SKM-1 treated with dmso at 0.1 percent for 144 hours (cell line): ENCODE measurements around the gene ALDH16A1.

ENCODE experiments used
- DNase-seq: peaks from one replicate; lab custom pipeline; 2025; ENCODE audit not compliant: unreplicated experiment; lab: John Stamatoyannopoulos, UW

ALDH16A1 gene

DNA sequence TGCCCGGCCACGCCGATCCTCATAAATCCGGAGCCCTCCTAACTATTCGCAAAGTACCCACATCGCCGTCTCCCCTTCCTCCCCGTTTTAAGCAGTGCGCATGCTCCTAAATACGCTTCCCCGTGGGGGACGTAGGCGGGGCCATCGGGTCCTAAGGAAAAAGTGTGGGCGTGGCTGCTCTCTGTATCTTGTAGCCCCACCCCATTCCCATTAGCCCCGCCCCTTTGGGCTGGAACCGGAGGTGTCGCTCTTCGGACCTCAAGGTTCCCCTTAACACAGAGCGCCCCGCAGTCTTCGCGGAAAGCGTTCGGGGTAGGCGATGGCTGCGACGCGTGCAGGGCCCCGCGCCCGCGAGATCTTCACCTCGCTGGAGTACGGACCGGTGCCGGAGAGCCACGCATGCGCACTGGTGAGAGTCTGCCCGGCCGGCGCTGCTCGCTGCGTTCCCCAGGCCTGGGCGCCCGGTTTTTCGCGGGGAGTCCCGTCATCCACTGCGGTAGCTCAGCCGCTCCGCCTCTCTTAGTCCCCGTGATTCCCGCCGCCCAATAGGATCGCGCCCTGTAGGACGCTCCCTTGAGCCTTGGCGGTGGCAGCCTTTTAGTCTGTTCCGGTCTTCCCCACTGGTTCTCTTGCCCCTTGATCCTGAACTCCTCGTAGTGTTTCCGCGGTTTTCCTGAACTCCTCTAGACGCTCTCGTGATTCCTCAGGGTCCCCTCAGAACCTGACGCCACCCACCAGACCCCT lies at the start of gene ALDH16A1:
Gene ALDH16A1 (plus strand): TSS at position 213 of the 744 bp plus-strand sequence. CDS start 107 bp downstream, at position 320.
- DNase-seq: peak; percentile 83

DNA sequence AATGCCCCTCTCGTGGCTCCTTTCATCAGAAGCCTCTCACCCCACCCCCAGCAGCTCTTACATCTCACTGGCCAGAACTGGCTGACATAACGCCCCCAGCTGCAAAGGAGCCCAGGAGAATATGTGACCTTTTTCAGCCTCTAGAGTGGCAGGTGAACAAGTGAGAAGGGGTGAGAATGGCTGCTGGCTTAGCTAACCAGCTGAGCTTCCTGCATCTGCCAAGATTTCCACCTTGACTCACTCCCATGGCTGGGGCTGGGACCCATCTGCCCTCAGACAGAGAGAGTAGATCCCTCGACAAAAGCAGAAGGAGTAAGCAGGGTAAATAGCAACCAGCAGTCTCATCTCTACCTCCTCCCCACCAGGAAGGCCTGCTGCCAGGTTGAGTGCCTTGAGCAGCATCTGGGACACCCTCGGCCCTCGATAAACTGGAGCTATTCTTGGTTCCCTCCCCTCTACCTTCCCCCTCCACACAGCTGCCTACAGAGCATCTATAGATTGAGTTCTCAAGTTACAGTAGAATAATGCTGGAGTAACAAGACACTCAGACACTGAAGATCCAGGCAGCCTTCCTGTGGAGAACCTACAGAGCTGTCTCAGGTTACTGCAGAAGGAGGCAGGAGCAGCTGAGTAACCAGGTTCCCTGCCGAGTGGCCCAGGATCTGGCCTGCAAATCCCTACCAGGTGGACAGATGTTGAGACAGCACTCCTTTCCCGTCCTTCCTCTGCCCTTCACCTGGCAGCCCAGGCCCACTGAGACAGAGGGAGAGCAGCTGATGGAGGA lies 49.4 kb upstream of the ALDH16A1 start:
- no peak for DNase-seq

DNA sequence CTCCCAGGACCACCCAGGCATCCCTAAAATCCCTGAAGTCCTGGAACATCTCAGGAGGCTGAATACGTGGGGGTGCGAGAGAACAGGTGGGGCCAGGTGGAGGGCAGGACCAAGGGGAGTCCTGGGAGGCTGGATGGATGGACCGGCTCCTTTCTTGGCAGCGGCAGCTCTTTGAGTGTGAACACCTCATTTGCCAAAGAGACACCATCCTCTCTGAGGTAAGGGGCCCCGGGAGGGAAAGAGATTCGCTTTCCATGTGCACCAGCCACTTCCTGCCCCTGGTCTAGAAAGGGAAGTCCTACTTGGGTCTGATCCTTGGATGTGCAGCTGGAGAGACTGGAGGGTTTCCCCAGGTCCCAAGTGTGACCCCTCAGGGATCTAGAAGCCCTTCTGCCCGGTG lies 45.9 kb upstream of the ALDH16A1 start:
- DNase-seq: no peak

DNA sequence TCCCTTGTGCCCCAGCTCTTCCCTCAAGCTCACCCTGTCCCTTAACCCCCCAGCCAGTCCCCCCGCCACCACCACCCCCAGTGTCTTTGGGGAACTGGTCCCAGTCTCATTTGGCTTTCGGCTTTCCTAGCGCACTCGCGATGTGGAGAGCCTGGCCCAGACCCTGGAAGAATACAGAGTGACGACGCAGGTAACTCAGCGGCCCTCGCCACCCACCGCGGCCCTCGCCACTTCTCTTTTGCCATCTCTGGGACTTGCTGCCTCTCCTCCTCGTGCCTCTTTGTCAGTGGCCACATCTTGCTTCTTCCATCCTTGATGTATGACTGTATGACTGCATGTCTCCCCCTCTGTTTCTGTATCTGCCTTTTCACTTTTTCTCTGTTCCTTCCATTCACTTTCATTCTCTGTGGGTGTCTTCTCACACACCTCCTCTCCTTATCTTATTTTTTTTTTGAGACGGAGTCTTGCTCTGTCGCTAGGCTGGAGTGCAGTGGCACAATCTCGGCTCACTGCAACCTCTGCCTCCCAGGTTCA lies 45.5 kb upstream of the ALDH16A1 start:
- DNase-seq: no peak

DNA sequence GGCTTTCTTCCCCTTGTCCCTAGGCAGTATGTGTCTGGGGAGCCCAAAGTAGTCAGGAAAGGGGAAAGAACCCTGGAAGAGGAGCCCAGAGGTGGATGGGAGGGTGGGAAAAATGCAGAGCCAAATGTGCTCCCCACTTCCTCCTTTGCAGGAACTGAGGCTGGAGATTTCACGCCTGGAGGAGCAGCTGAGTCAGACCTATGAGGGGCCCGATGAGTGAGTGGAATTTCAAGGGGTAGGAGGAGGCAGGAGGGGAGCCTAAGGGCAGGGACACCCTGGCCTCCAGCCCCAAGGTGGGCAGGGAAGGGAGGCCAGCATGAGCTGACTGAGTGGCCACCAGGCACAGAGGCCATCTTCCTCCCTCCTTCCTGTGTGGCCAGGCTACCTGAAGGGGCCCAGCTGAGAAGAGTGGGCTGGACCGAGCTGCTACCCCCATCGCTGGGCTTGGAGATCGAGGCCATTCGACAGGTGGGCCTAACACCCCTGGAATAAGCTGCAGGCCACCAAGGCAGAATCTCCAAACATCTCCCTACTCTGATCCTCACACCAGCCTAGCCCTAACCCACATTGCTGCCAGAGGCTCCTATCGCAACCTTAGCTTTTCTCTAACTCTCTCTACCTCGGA lies 44.1 kb upstream of the ALDH16A1 start:
- peak; percentile 16 for DNase-seq

DNA sequence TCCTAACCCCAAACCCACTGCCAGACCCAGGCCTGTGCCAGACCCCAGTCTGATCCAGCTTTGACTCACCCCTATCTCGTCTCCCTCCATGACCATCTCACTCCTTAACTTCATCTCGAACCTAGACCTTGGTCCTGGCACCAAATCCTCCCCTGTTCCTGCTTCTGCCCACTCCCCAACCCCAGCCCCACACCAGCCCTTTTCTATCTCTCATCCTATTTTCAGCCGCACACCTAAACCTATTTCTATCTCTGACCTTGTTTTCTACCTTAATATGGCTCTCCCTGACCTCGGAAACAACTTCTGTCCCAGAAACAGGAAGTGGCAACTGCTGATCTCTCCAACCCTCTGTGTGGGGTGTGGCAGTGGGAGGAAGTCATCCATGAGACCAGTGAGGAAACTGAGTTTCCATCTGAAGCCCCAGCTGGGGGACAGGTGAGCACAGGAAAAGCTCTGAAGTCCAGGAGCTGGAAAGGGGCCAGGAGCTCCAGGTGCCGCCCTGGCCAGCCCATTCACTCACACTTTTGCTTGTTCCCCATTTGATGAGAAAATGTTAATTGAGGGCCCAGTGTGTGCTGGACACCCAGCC lies 43.5 kb upstream of the ALDH16A1 start:
- peak; percentile 38 for DNase-seq

DNA sequence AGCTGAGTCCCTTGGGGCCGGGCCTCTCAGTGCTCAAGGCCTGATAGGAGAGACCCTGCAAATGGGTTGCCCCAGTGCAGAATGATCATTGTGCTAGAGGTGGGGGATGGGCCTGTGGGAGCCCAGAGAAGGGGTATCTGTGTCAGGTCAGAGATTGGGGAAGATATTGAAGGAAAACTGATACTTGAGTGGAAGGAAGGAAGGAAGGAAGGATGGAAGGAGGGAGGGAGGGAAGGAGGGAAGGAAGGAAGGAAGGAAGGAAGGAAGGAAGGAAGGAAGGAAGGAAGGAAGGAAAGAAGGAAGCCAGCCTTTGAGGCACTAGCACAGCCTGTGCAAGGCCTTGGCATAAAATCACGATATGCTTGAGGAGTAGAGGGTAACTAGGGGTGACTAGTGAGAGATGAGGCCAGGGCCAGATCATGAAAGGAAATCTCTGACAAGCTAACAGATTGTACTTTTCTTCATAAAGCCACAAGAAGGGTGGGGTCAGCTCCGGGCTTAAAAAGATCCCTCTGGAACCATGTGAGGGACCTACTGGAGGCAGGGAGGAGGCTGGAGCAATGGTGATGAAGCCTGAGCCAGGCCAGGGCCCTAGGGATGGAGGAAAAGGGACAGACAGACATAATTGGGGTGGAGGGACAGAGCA lies 41.2 kb upstream of the ALDH16A1 start:
- no peak for DNase-seq

DNA sequence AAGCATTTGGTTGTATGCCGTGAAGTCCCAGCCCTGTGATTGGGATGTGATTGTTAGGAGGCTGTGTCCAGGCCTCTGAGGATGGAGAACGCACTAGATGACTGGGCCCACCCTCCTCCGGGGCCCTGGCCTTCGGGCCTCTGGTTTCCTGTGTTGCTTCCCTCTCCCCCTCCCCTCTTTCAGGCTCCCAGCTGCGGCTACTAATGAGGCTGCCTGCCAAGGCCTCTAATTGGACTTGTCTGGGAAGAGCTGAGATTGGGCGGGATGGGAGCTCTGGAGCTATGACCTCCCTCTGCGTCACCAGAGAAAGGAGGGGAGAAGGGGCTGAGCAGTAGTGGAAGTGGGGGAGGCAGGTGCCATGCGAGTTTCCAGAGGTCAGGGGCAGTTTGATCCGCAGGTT lies 39.7 kb upstream of the ALDH16A1 start:
- no peak for DNase-seq

DNA sequence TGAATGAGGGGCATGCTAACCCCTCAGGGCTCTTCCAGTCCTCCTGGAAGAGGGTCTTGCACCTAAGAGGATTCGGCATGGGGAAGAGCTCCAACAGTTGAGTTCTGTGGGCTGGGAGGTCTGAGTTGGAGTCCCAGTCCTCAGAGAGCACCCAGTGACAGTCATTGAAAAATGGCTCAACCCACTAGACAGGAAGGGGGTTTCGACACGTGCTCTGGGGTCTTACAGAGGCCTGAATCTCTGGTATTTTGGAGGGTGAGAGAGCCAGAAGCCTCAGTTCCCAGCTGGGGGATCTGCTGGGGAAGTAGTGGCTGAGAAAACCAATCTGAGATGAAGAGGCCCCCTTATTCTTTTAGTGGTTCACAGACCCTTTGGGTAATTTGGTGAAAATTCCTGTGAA lies 38.8 kb upstream of the ALDH16A1 start:
- DNase-seq: no peak

DNA sequence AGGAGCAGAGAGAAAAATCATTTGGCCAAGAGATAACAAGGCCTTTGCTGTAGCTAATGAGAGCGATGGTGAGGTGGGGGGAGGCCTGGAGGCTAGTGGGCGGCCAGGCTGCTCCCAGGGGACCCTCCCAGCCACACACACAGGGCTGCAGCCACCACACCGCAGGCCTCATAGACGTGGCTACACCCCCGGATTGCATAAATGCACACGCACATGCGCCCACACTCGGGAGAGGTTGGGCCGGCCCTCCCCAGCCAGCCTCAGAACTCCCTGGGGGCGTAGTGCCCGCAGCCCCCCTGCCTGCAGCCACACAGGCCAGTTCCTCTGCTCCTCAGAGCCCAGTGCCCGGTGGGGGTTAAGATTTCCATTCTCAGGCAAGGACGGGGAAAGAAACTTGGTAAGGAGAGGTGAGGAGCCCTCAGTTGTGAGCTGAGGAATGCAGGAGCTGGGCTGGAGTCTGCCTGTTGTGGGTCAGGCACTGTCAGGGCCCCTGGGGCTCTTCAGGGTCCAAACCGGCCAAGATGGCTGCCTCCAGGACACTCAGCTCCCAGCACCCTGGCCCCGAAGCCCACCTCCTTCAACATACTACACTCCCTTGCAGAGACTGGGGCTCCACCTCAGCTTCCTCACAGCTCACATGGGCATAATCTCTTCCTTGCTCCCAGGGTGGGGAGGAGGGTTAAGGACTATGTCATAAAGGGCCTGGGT lies 37.8 kb upstream of the ALDH16A1 start:
- no peak for DNase-seq

DNA sequence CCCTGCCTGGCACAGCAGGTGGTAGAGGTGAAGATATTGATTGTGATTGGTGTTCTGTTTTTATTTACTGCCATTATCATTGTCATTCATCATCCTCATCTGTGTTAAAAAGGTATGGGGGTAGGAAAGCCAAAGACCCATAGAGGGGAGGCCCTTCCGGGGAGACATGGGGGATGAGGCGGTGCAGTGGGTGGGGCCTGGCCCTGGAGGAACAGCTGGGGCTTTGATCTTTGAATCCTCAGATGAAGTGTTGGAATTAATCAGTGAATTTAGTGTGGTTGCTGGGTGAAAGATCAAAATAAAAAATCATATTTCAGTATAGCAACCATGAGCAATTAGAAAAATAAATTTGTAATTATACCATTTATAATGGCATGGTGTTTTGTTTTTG lies 37.2 kb upstream of the ALDH16A1 start:
- no peak for DNase-seq

DNA sequence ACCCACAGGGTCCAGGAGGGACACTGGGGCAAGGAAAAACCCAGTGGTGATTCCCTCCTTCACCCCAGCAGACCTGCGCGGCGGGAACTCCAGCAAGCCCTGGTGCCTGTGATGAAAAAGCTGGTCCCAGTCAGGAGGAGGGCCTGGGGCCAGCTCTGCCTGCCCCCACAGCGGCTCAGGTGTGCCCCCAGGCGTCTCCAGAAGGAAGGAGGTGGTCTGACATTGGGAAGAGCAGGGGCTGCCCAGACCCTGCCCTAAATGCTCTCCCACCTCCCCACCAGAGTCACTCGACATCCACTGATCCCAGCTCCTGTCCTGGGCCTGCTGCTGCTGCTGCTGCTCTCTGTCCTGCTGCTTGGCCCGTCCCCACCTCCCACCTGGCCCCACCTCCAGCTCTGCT lies 35.9 kb upstream of the ALDH16A1 start:
- DNase-seq: no peak

DNA sequence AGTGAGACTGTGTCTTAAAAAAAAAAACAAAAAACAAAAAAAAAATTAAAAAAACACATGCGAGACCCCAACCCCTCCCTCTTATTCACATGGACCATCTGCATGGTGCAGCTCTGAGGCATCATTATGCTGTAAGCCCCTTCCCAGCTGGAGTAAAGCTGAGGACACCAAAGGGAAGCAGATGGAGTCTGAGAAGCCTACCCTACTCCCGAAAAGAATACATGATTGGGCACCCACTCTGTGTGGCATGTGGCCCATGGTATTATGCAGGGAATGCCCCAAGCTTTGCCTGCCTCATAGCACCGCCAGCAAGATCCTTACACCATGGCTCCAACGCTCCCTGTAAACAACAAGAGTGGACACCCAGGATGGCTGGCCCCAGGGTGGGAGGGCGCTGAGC lies 34.5 kb upstream of the ALDH16A1 start:
- DNase-seq: no peak

DNA sequence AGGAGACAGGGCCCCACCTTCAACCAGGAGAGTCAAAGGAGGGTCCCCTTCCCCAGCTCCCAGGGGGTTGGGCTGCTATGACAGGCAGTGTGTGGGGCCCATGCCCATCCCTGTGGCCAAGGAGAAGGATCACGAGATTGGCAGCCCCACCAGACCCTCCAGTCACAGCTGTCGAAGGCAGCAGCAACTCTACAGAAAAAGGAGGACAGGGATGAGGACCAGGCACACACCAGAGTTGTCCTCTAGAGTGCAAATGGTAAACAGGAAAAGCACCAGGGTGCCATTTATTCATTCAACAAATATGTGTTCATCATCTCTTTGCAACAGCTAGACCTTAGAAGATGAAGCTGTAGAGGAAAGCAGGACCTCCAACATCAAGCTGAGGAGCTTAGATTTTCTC lies 33.9 kb upstream of the ALDH16A1 start:
- DNase-seq: no peak

DNA sequence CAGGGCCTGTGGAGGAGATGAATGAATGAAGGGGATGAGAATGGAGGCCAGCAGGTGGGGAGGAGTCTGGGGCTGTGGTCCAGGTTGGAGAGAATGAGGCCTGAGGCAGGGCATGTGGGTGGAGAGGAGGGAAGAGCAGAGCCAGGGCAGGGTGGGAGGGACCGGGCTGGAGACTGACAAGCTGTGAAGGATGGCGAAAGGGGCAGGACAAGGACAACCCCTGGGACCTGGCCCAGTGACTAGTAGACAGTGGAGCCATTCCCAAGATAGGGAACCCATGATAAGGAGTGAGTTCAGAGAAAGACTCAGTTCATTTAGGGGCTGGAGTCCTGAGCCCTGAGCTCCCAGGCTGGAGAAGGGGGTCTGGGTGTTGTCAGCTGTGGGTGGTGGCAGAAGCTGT lies 32.8 kb upstream of the ALDH16A1 start:
- DNase-seq: no peak

DNA sequence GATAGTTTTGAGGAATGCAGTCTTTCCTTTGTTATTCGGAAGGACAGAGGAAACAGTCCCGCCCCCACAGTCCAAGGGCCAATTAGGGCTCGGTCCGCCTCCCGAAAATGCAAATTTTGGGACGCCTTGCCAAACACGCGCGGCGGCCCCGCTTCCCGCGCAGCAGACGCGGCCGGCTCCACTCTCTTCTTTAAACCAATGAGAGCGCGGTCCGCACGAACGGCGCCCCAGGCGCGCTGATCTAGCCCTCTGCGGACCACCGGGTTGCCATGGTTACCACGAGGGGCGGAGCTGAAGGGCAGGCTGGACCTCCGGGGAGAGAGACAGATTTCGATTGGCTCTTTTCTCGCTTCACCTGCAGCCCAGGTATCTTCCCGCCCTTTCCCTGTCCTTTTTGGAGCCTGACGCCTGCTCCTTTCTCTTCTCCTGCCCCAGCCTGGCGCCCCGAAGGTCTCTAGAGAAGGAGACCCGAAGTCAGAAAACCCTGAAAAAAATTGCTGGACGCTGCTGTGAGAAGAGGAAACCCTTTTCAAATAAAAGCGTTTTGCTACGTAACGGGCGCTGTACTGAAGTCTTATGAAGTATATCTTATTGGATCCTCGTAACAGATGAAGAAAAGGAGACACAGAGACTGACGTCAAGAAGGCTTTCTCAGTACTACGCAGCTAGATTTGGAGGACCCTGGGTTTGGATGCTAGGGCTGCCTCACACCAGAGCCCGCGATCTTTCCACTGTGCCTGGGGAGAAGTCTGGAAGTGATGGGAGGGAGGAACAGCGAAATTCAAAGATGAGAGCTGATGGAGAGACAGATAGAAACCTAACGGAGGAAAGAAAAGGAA lies 31.8 kb upstream of the ALDH16A1 start:
- DNase-seq: no peak

DNA sequence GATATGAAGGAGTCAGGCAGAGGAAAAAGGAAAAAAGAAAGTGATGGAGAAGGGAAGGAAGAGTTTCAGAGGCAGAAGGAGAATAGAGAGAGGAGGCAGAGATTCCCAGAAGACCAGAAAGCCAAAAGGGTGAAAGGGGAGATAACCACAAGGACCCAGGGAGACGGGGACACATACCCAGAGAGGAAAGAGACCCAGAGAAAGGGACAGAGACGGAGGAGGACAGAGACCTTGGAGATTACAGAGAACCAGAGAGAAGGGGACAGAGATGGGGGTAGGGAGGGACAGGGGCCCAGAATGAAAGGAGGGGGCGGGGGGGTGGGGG lies 31.2 kb upstream of the ALDH16A1 start:
- no peak for DNase-seq

DNA sequence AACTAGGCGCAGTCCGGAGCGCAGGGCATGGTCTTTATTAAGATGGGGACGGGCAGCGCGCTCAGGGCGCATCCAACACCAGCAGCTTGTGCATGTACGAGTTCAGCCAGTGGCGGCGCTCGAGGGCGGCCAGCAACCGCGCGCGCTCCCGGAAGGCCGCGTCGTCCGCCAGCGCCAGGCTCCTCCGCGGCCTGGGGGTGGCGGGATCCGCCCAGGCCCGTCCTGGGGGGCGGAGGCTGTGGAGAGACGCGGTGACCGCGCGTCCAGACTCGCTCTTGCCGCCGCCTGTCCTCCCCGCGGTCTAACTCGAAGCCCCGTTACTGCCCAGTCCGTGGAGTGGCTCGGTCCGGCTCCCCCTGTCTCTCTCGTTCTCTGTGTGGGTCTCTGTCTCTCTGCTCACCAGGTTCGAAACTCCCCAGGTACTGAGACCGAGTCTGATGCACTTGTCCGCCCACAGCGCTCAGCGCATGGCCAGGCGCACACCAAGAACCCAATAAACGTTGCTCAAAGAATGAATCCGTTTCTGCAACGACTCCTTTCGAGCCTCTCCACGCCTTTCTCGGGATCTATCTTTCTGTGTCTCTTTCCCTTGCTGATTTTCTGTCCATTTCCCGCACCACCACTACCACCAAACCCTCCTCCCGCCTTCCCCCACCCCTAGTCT lies 30.5 kb upstream of the ALDH16A1 start:
- no peak for DNase-seq
